ENCODE data around the gene PCDH8. TPM values are rescaled to one million over a fixed set of nuclear protein-coding genes. Genes with fewer than 3 reads are reported as not detected.

PCDH8 gene
- total and polyA plus RNA-seq, 2 of the 13 experiments (the other 11 are each of a cell fraction or from before 2014, with no cell fraction given) = not detected

GRCh38 chr13:52850396-52851136, 2.1 kb upstream of the PCDH8 start (continued):
- TF ChIP-seq ZSCAN12 (CRISPR knock-in tag; IDR thresholded peaks at IDR 0.05) (peak; percentile 90), SOX13 (IDR thresholded peaks at IDR 0.05) (no peak), SOX13 (CRISPR knock-in tag; conservative IDR thresholded peaks at IDR 0.05 in 1 of 2, IDR thresholded peaks at IDR 0.05 in 1 of 2) (peak in 1 of 2 experiments; percentile 33; a peak in 2 of 4 replicates), ZBTB42 (CRISPR knock-in tag; IDR thresholded peaks at IDR 0.05) (0 out of 2 replicates have a peak, but pooled peaks have one; percentile 55), ZNF703 (CRISPR knock-in tag; IDR thresholded peaks at IDR 0.05; ENCODE audit: borderline replicate concordance) (0 out of 2 replicates have a peak, but pooled peaks have one; percentile 29), SP140L (CRISPR knock-in tag; IDR thresholded peaks at IDR 0.05; ENCODE audit: borderline replicate concordance) (peak; percentile 65; the same call in 1 of the 2 replicates), ZBTB49 (CRISPR knock-in tag; IDR thresholded peaks at IDR 0.05; ENCODE audit: borderline replicate concordance) (peak; percentile 58; the same call in 1 of the 2 replicates), SRSF1 (optimal IDR thresholded peaks at IDR 0.05; ENCODE audit: low read depth, low read length) (peak; percentile 78), ZNF616 (CRISPR knock-in tag; IDR thresholded peaks at IDR 0.05; ENCODE audit: low read depth) (0 out of 2 replicates have a peak, but pooled peaks have one; percentile 41), ZBTB43 (CRISPR knock-in tag; conservative IDR thresholded peaks at IDR 0.05) (peak; percentile 91; the same call in 1 of the 2 replicates), FOXM1 (CRISPR knock-in tag; IDR thresholded peaks at IDR 0.05) (0 out of 2 replicates have a peak, but pooled peaks have one; percentile 69), MEF2D (CRISPR knock-in tag; IDR thresholded peaks at IDR 0.05) (peak; percentile 54; the same call in 1 of the 2 replicates), KAT8 (CRISPR knock-in tag; IDR thresholded peaks at IDR 0.05) (peak; percentile 52; the same call in 1 of the 2 replicates), ZNF576 (CRISPR knock-in tag; IDR thresholded peaks at IDR 0.05) (no peak), ARID5B (CRISPR knock-in tag; IDR thresholded peaks at IDR 0.05) (peak; percentile 63), ZSCAN5A (CRISPR knock-in tag; IDR thresholded peaks at IDR 0.05; ENCODE audit: borderline replicate concordance) (0 out of 2 replicates have a peak, but pooled peaks have one; percentile 60), ZNF431 (CRISPR knock-in tag; IDR thresholded peaks at IDR 0.05; ENCODE audit: borderline replicate concordance, low read depth) (peak; percentile 86; the same call in 1 of the 2 replicates), ZNF563 (CRISPR knock-in tag; IDR thresholded peaks at IDR 0.05) (peak; percentile 72; the same call in 1 of the 2 replicates)
